GM10266 (cell line): ENCODE data around the gene HOOK1.
"Not testable (repeated sequence)": the region's sequence is repeated elsewhere in the genome, so short reads cannot be mapped to it uniquely, and the experiment has no call there.

Experiments
- DNase-seq: peaks from one replicate; pipeline ENCODE4 v3.0.0; 2012; ENCODE audit errors: extremely low spot score
- CTCF ChIP-seq: IDR thresholded peaks from 2 replicates; pipeline ENCODE4 v1.5.1; 2012; ENCODE audit warnings: mild to moderate bottlenecking, low read depth; ENCODE audit not compliant: control insufficient read depth, insufficient read depth; ENCODE audit errors: missing control alignments

The HOOK1 gene

GRCh38 chr1:59828160-59828559, 13.4 kb downstream of the HOOK1 start:
- no peak for DNase-seq
- TF ChIP-seq CTCF = no peak

- no peak for DNase-seq
- TF ChIP-seq CTCF = no peak
Measured at GRCh38 chr1:59831529-59831928, 16.8 kb downstream of the HOOK1 start.

- no peak for DNase-seq
- no peak for TF ChIP-seq CTCF
Measured at GRCh38 chr1:59833022-59833421, 18.3 kb downstream of the HOOK1 start.

- no peak for TF ChIP-seq CTCF
- no peak for DNase-seq
Measured at GRCh38 chr1:59833991-59834390, 19.2 kb downstream of the HOOK1 start.

GRCh38 chr1:59837857-59838256, 23.1 kb downstream of the HOOK1 start:
- not testable (repeated sequence) for DNase-seq

- DNase-seq = no peak
- no peak for TF ChIP-seq CTCF
Measured at GRCh38 chr1:59845091-59845490, 30.3 kb downstream of the HOOK1 start.

- no peak for TF ChIP-seq CTCF
- DNase-seq = no peak
Measured at GRCh38 chr1:59846209-59846894, 31.6 kb downstream of the HOOK1 start.

GRCh38 chr1:59846895-59847282, 32.1 kb downstream of the HOOK1 start:
- DNase-seq = no peak
- no peak for TF ChIP-seq CTCF
